Stimulated activated naive CD8-positive, alpha-beta T cell treated with anti-CD3 and anti-CD28 coated beads, Interleukin-15, Interleukin-2, amounts not matched to agents 100 ng/mL and 50 ng/mL, for 24 hours (primary cell): ENCODE data around the gene KDR.
A peak's percentile ranks its signal among the peaks of the same experiment; 100 is the strongest.

Source experiments
- H3K27ac Mint-ChIP-seq: one replicate; pipeline ENCODE4 v1.8.0; 2021; ENCODE audit warnings: mild to moderate bottlenecking, mixed read lengths
- H3K27me3 Mint-ChIP-seq: one replicate; pipeline ENCODE4 v1.8.0; 2021; ENCODE audit warnings: mixed read lengths
- H3K36me3 Mint-ChIP-seq: one replicate; pipeline ENCODE4 v1.8.0; 2021; ENCODE audit warnings: low read depth, mixed read lengths
- H3K4me1 Mint-ChIP-seq: one replicate; pipeline ENCODE4 v1.8.0; 2021; ENCODE audit warnings: low read depth, mixed read lengths
- H3K4me3 Mint-ChIP-seq: one replicate; pipeline ENCODE4 v1.8.0; 2021; ENCODE audit warnings: mild to moderate bottlenecking, mixed read lengths
- H3K9me3 Mint-ChIP-seq: one replicate; pipeline ENCODE4 v1.8.0; 2021; ENCODE audit warnings: mixed read lengths

The KDR gene

DNA sequence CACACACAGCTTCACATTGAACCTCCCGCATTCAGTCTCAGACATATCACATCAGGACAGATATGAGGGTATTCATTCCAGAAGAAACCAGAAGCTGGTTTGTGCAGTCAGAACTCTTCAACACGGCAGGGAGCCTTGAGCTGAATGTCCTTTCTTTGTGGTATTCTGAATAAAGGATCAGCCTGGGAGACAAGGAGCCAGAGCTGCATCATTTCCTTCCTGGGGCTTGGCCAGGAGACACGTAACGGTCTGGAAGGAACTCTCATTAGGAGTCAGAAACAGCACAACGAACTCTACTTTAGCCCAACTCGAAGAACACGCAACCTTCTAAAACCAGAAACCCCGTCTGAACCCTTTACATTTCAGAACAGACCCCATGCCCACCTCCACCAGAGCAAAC is 46.4 kb downstream of the KDR start:
- Mint-ChIP-seq H3K4me3 (no peak overlapping the region), H3K27ac (no peak overlapping the region), H3K36me3 (no peaks in the 10 kb centered on the region), H3K4me1 (peaks cover 11% of the 10 kb centered on the region), H3K27me3 (peaks cover 23% of the 10 kb centered on the region), H3K9me3 (no peaks in the 10 kb centered on the region)

DNA sequence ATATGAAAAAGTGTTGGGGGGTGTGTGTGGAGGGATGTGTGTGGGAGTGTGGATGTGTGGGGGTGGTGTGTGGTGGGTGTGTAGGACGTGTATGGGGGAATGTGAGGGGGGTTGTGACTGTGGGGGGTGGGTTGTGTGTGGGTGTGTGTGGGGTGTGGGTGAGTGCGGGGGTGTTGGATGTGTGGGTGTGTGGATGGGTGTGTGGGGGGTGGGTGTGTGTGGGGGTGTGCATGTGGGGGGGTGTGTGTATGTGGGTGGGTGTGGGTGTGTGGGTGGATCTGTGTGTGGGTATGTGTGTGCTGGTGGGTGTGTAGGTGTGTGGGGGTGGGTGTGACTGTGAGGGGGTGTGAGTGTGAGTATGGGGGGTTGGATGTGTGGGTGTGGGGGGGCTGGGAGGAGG is 47.8 kb downstream of the KDR start:
- Mint-ChIP-seq H3K36me3 (no peaks in the 10 kb centered on the region), H3K4me3 (no peak overlapping the region), H3K4me1 (peaks cover 11% of the 10 kb centered on the region), H3K9me3 (no peaks in the 10 kb centered on the region), H3K27ac (no peak overlapping the region), H3K27me3 (peaks cover 23% of the 10 kb centered on the region)

DNA sequence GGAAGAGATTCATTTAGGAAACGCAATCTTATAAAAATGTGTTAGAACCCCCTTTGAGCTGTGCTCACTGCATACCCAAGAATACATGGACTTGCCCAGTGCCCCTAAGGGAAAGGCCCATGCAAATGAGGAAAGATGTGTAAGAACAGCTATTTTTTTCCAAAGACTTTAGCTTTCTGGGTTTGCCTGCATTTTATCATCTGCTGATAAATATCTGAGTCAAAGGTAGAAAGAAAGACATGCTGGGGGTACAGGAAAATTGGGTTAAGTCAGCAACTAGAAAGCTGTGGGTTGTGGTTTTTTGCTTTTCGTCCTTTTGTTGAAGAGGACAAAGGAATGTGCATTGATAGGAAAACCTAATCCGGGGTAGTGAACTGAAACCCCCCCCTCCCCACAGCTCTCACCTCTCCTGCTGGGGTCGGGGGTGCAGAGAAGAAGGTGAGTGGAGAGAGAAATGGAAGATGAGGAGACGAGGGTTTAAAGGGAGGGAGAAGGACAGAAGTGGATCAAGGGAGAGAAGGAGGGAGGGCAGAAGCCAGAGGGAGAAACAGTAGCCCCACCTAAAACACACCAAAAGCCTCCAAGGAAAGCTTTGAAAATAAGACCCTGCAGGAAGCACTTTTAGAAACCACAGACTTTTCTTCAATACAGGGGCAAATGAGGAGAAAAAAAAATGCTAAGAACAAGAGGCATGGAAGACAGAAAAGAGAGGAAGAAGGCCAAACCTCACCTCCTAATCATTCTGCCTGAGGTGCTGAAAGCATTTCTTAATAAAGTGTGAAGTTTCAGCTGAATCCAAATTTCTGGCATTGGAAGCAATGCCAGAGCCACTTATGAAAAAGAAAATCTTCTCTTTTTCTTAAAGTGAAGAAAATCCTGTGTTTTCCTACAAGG is 49.3 kb downstream of the KDR start:
- H3K4me3 Mint-ChIP-seq: no peak overlapping the region
- peak overlapping the region; percentile 43 for H3K27ac Mint-ChIP-seq
- no peaks in the 10 kb centered on the region for H3K9me3 Mint-ChIP-seq
- H3K4me1 Mint-ChIP-seq: peaks cover 11% of the 10 kb centered on the region
- no peaks in the 10 kb centered on the region for H3K36me3 Mint-ChIP-seq
- peaks cover 21% of the 10 kb centered on the region for H3K27me3 Mint-ChIP-seq

DNA sequence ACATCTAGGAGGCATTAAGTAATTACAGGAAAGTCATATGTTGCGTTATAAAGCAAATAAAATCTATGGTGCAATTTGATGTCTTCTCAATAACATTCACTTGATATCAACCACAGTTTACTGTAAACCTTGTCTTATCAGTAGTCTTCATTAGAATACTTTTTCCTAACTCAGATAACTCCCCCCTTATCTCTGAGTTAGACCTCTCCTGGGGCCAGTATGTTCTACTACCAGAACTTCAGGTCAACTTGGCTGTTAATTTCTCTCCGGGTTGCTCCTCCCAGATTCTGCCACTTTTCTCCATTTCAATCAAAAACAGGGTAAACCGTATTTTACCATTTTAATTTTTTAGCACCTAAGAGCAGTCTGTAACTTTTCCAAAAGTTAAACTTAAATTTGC is 50.0 kb downstream of the KDR start:
- Mint-ChIP-seq H3K4me1 (peaks cover 11% of the 10 kb centered on the region), H3K36me3 (no peaks in the 10 kb centered on the region), H3K27ac (no peak overlapping the region), H3K27me3 (peaks cover 21% of the 10 kb centered on the region), H3K4me3 (no peak overlapping the region), H3K9me3 (peaks cover 4% of the 10 kb centered on the region)

DNA sequence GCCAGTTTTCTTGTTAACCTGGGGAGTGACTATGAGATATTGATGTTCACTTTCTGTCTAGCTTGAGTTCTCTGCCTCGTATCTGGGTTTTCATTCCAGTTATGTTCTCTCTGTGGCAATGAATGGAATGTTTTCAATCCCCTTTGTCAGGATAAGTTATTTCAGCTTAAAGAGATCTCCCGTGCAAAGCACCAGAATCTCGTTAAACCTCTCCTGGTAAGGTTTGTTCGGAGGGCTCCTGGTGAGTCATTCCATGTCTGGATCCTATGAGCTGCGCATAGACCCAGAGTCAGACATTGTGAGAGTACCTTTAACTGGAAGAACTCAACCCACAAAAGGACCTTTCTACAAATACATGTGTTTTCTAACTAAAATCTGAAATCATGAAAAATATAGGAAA is 51.0 kb downstream of the KDR start:
- Mint-ChIP-seq H3K27me3 (peaks cover 18% of the 10 kb centered on the region), H3K27ac (no peak overlapping the region), H3K9me3 (peaks cover 5% of the 10 kb centered on the region), H3K36me3 (no peaks in the 10 kb centered on the region), H3K4me3 (no peak overlapping the region), H3K4me1 (peaks cover 11% of the 10 kb centered on the region)

DNA sequence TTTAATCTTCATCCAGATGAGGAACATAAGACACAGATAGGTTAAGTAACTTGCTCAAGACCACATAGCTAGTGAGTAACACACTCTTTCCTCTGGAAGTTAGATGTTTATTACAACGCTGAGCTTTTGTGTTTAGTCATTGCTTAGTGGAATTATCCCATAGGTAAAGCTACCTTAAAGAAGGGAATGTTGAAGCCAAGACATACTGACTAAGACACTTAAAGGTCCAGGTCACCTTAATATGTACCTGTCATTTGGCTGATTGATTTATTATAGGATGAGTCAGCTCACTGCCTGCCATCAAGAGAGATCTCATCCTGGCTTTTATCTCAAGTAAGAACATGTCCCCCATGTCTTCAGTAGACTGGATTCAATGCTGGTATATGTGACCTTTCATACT is 53.4 kb downstream of the KDR start:
- Mint-ChIP-seq H3K36me3 (no peaks in the 10 kb centered on the region), H3K4me1 (peaks cover 11% of the 10 kb centered on the region), H3K4me3 (no peak overlapping the region), H3K27me3 (peaks cover 19% of the 10 kb centered on the region), H3K9me3 (peaks cover 5% of the 10 kb centered on the region), H3K27ac (no peak overlapping the region)

DNA sequence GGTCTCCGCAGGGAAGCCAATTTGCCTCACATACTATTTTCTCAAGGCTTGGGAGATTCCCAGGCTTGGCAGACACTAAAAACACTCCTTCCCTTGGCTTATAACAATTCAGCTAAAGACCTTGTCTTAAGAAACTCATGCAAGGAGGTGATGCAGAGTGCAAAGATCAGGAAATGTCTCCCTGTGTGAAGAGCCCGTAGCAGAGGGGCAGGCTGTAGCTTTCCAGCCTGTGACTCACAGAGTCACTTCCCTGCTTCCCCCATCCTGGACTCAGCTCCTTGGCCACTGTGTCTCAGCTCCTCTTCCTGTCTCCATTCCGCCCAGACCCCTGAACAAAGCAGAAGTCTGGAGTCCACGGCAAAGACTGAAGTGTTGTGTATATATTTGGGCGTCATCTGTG is 56.1 kb downstream of the KDR start:
- no peak overlapping the region for H3K27ac Mint-ChIP-seq
- H3K4me3 Mint-ChIP-seq: no peak overlapping the region
- no peaks in the 10 kb centered on the region for H3K36me3 Mint-ChIP-seq
- no peaks in the 10 kb centered on the region for H3K4me1 Mint-ChIP-seq
- peaks cover 5% of the 10 kb centered on the region for H3K9me3 Mint-ChIP-seq
- H3K27me3 Mint-ChIP-seq: peaks cover 19% of the 10 kb centered on the region

DNA sequence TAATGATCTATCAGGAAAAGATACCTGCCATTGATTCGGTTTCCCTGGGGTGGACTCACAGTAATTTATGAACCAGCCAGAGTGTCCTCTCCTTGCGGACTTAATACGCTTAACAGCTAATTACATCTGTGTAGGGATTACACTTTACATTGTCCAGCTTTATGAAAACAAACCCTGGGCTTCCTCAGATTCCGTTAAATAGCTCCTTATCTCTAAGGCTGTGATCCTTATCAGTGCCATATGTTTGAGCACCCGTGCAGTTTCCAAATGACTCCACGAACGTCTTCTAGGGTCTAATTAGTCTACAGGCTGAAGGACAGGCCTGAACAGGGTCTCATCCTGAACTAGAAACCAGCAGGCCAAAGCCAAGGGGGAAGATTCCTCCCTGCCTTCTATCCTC is 56.9 kb downstream of the KDR start:
- H3K27ac Mint-ChIP-seq: no peak overlapping the region
- H3K4me3 Mint-ChIP-seq: no peak overlapping the region
- no peaks in the 10 kb centered on the region for H3K4me1 Mint-ChIP-seq
- H3K27me3 Mint-ChIP-seq: peaks cover 19% of the 10 kb centered on the region
- H3K9me3 Mint-ChIP-seq: peaks cover 5% of the 10 kb centered on the region
- no peaks in the 10 kb centered on the region for H3K36me3 Mint-ChIP-seq

DNA sequence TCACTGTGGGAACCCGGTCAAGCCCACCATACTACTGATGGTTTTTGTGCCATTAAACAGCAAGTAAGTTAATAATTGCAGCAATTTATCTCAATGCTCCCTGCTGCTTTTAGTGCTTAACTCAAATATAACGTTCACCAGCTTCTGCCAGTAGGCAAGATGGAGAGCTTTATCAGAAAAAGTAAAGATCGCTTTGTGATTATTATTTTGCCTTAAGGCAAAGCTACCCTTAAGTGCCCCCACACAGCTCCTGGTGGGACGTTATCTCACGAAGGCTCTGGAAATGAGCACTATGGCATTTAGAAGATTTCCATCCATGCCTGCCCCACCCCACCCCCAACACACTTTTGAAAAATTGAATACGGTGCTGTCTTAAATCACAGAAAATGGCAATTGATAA is 59.4 kb downstream of the KDR start:
- Mint-ChIP-seq H3K9me3 (peaks cover 5% of the 10 kb centered on the region), H3K27ac (no peak overlapping the region), H3K36me3 (no peaks in the 10 kb centered on the region), H3K27me3 (peaks cover 14% of the 10 kb centered on the region), H3K4me1 (no peaks in the 10 kb centered on the region), H3K4me3 (no peak overlapping the region)

DNA sequence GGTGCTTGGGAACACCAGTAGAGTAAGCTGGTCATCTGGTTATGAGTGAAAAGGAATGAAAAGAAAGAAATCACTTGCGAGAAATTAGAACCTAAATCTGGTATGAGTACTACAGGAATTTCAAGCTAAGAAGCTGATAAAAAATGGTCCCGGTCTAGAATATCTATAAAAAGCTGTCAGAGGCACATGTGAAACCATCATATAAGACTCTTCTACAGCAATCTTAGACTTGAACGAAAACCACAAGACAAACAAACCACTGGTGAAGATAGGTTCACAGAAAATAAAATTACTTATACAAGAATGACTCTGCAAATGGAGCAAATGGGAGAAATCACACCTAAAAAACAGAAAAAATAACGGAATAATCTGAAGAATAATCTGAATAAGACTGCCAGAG is 69.9 kb downstream of the KDR start:
- no peak overlapping the region for H3K4me3 Mint-ChIP-seq
- H3K27me3 Mint-ChIP-seq: no peaks in the 10 kb centered on the region
- H3K36me3 Mint-ChIP-seq: no peaks in the 10 kb centered on the region
- H3K4me1 Mint-ChIP-seq: no peaks in the 10 kb centered on the region
- H3K27ac Mint-ChIP-seq: no peak overlapping the region
- H3K9me3 Mint-ChIP-seq: no peaks in the 10 kb centered on the region

DNA sequence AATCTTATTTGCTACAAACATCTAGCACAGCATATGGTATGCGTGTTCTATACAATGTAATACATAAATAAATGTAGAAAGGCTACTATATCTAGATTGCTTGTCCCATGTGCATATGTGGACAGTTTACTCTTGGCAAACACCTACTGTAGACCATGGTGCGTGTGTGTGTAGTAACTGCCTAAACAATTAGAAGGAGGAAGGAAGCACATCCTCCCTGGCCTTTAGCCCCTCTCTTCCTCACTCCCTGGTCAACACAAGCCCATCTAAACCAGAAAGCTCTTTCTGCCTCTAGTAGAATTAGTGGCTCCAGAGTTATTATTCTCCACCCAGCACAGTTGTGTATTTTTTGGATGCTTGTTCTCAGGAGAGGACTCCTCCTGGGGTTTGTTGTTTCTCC is 73.9 kb downstream of the KDR start:
- H3K4me1 Mint-ChIP-seq: no peaks in the 10 kb centered on the region
- no peaks in the 10 kb centered on the region for H3K36me3 Mint-ChIP-seq
- no peaks in the 10 kb centered on the region for H3K9me3 Mint-ChIP-seq
- no peak overlapping the region for H3K4me3 Mint-ChIP-seq
- H3K27me3 Mint-ChIP-seq: no peaks in the 10 kb centered on the region
- H3K27ac Mint-ChIP-seq: no peak overlapping the region

DNA sequence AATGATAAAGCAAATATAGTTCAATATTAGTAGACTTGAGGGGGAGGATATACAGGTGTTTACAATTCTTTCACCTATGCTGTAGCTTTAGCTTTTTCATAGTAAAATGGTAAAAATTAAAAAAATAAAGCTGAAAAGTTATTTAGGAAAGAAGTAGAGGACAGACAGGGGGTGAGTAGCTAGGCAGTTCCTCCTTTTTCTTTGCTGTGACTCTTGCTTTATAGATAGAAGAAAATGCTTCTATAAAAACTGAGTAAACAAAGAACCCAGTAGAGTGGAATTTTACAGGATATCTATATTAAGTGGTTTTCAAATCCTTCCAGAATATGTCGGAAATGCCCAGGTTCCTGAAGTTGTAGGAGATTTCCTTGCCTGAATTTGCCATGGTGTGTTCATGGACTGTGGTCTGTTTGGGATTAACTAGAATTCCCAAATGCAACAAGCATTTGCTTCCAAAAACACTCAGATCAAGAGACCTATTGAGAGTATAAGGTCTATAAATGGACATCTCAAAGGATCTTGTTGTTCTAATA is 74.9 kb downstream of the KDR start:
- H3K4me1 Mint-ChIP-seq: no peaks in the 10 kb centered on the region
- no peak overlapping the region for H3K4me3 Mint-ChIP-seq
- no peaks in the 10 kb centered on the region for H3K27me3 Mint-ChIP-seq
- no peaks in the 10 kb centered on the region for H3K36me3 Mint-ChIP-seq
- H3K9me3 Mint-ChIP-seq: no peaks in the 10 kb centered on the region
- no peak overlapping the region for H3K27ac Mint-ChIP-seq

DNA sequence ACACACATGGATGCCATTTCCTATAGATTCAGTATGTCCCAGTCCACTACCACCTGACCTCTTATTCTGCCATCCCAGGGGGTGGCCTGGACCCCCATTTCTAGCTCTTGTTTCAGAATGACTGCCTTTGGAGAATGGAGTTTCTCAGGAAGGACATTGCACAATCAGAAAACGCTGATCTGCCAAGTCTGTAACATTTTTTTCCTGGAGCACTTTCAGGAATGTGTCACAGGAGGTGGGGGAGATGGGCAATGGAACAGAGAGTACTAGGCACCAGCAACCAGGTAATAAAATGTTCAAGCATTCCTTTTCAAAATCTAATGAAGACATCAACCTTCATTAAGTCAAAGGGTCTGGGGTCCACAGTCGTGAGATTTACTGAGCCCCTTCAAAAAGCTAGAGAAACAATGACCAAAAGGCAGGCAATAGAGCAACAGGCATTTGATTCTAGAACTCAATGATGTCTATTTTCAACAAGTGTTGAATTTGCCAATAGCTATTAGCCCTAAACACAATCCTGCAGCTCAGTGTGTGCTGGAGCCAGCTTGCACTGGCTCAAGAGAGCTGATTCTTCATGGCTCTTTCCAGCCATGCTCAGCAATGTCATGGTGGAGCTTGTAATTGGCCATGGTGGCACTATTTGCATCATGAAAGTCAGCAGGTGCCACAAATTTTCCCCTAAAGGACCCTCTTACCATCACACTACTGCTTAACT is 87.1 kb downstream of the KDR start:
- Mint-ChIP-seq H3K27me3 (peaks cover 12% of the 10 kb centered on the region), H3K36me3 (no peaks in the 10 kb centered on the region), H3K9me3 (peaks cover 4% of the 10 kb centered on the region), H3K4me1 (no peaks in the 10 kb centered on the region), H3K27ac (no peak overlapping the region), H3K4me3 (no peak overlapping the region)

DNA sequence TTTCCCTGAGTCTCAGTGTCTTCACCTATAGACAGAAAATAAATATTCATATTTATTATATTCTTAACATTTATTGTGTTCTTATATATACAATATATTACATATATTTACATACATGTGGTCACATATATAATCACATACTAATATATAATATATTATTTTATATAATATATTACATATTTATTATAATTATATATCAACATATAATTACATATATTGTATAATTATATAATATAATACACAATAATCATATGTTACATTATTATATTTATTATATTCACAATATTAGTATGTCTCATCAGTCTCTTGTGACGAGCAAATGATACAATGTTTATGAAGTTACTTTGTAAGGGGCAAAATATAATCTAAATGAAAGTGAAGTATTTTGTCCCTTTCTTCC is 87.7 kb downstream of the KDR start:
- Mint-ChIP-seq H3K9me3 (peaks cover 4% of the 10 kb centered on the region), H3K36me3 (no peaks in the 10 kb centered on the region), H3K4me1 (no peaks in the 10 kb centered on the region), H3K27ac (no peak overlapping the region), H3K4me3 (no peak overlapping the region), H3K27me3 (peaks cover 9% of the 10 kb centered on the region)

DNA sequence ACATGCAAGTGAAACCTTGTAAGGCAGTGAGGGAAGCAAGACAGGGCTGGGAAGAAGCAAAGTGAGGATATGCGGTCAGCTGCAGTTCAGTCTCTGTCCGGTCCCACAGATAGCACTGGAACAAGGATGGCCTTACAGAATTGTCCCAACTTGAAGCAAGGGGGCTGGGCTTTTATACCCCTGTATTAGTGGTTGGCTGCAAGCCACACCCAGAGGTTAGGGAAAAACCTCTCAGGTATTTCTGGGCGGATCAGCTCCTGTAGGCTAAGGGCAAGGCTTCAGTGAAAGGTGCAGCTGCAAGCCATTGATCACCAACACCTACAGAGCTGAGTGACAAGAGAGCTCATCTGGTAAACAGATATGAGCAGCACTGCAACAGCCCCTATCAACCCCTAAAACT is 89.0 kb downstream of the KDR start:
- Mint-ChIP-seq H3K9me3 (peaks cover 4% of the 10 kb centered on the region), H3K27ac (no peak overlapping the region), H3K27me3 (peaks cover 9% of the 10 kb centered on the region), H3K36me3 (no peaks in the 10 kb centered on the region), H3K4me1 (no peaks in the 10 kb centered on the region), H3K4me3 (no peak overlapping the region)
